HL-60 (cell line): Measurements from ENCODE around the gene SELENOP.

Source experiments
- CTCF ChIP-seq: IDR thresholded peaks from one replicate; pipeline ENCODE4 v1.5.1; 2011; ENCODE audit warnings: low read length, control low read depth, inconsistent platforms; ENCODE audit not compliant: insufficient read depth
- GABPA ChIP-seq: IDR thresholded peaks from 2 replicates; pipeline ENCODE4 v1.6.1; 2012; ENCODE audit warnings: low read depth
- POLR2AphosphoS5 ChIP-seq: IDR thresholded peaks from 2 replicates; pipeline ENCODE4 v1.6.1; 2012; ENCODE audit warnings: low read depth
- REST ChIP-seq: IDR thresholded peaks from 2 replicates; pipeline ENCODE4 v1.6.1; 2012; ENCODE audit warnings: low read depth; ENCODE audit not compliant: insufficient replicate concordance
- SPI1 ChIP-seq: IDR thresholded peaks from 2 replicates; pipeline ENCODE4 v1.6.1; 2012; ENCODE audit warnings: low read depth, mild to moderate bottlenecking, borderline replicate concordance

- TF ChIP-seq POLR2AphosphoS5, result no peak
- no peak for TF ChIP-seq REST
- TF ChIP-seq CTCF, result peak; percentile 10
- no peak for TF ChIP-seq SPI1
- no peak for TF ChIP-seq GABPA
Observed at GRCh38 chr5:42767491-42768105, 44.1 kb downstream of the SELENOP start.
